HL-60 (cell line): ENCODE results near the gene RHBDD1.

Experiments used
- DNase-seq, 2 experiments: peaks; one replicate each; pipeline ENCODE4 v3.0.0-alpha.2; 2010 to 2020; ENCODE audit warnings: low read depth in 1 of 2, low spot score in 1 of 2
- H3K27ac ChIP-seq: fragments of 250-450 bp; sonication (Bioruptor Pico); replicated peaks from 2 replicates; pipeline ENCODE4 v1.5.1; 2020; ENCODE audit warnings: mild to moderate bottlenecking, moderate library complexity
- H3K27me3 ChIP-seq: fragments of 250-450 bp; sonication (Bioruptor Pico); 2 replicates; pipeline ENCODE4 v1.5.1; 2021; ENCODE audit warnings: mild to moderate bottlenecking, moderate library complexity; ENCODE audit not compliant: insufficient read depth, poor library complexity, severe bottlenecking
- H3K4me3 ChIP-seq: replicated peaks from 2 replicates; pipeline ENCODE4 v1.5.1; 2011; ENCODE audit warnings: mild to moderate bottlenecking, control low read depth, low read length; ENCODE audit not compliant: insufficient read depth
- CTCF ChIP-seq: IDR thresholded peaks from one replicate; pipeline ENCODE4 v1.5.1; 2011; ENCODE audit warnings: low read length, control low read depth, inconsistent platforms; ENCODE audit not compliant: insufficient read depth
- GABPA ChIP-seq: IDR thresholded peaks from 2 replicates; pipeline ENCODE4 v1.6.1; 2012; ENCODE audit warnings: low read depth
- POLR2AphosphoS5 ChIP-seq: IDR thresholded peaks from 2 replicates; pipeline ENCODE4 v1.6.1; 2012; ENCODE audit warnings: low read depth
- REST ChIP-seq: IDR thresholded peaks from 2 replicates; pipeline ENCODE4 v1.6.1; 2012; ENCODE audit warnings: low read depth; ENCODE audit not compliant: insufficient replicate concordance
- SPI1 ChIP-seq: IDR thresholded peaks from 2 replicates; pipeline ENCODE4 v1.6.1; 2012; ENCODE audit warnings: low read depth, mild to moderate bottlenecking, borderline replicate concordance

The RHBDD1 gene

GRCh38 chr2:227010433-227010832 lies 174.6 kb downstream of the RHBDD1 start:
- no peak for DNase-seq
- Histone ChIP-seq H3K27me3 (no peaks in the 10 kb centered on the region), H3K4me3 (no peak overlapping the region), H3K27ac (no peak overlapping the region)
- no peak for TF ChIP-seq SPI1
- TF ChIP-seq CTCF, result no peak
- no peak for TF ChIP-seq GABPA
- TF ChIP-seq POLR2AphosphoS5, result no peak
- TF ChIP-seq REST, result no peak

- no peak for TF ChIP-seq SPI1
- TF ChIP-seq CTCF, result no peak
- TF ChIP-seq POLR2AphosphoS5, result no peak
- no peak for TF ChIP-seq REST
- no peak for TF ChIP-seq GABPA
- Histone ChIP-seq H3K27me3 (no peaks in the 10 kb centered on the region), H3K27ac (no peak overlapping the region), H3K4me3 (no peak overlapping the region)
- DNase-seq, result no peak
Measured at GRCh38 chr2:227013330-227013729, 177.5 kb downstream of the RHBDD1 start.

GRCh38 chr2:227013881-227014280 lies 178.0 kb downstream of the RHBDD1 start:
- no peaks in the 10 kb centered on the region for H3K27me3 ChIP-seq
- no peak for TF ChIP-seq SPI1
- no peak for TF ChIP-seq REST
- TF ChIP-seq GABPA, result no peak
- no peak for TF ChIP-seq CTCF
- TF ChIP-seq POLR2AphosphoS5, result no peak
- H3K4me3 ChIP-seq, result no peak overlapping the region
- no peak for DNase-seq
- no peak overlapping the region for H3K27ac ChIP-seq
